Activated CD8-positive, alpha-beta memory T cell treated with anti-CD3 and anti-CD28 coated beads, Interleukin-2, amount 10 ng/mL, durations not matched to agents 7 days and 5 days (primary cell): Measurements from ENCODE around the gene HDAC8. TPM values are rescaled to one million over a fixed set of nuclear protein-coding genes. Genes with fewer than 3 reads are reported as not detected.

Experiments
- ATAC-seq: fragments of 150-1000 bp; cut with Tn5 transposase; one replicate; pipeline ENCODE4 v1.10.0; 2021; ENCODE audit warnings: moderate library complexity
- CTCF ChIA-PET: fragments of 350-600 bp; sonication (Branson Sonifier 250); formaldehyde crosslinking; loops from one replicate; lab custom pipeline; 2021; ENCODE audit warnings: antibody characterized with exemption; lab: Charles Lee
- DNase-seq: peaks from one replicate; pipeline ENCODE4 v3.0.0-alpha.2; 2020
- H3K27ac Mint-ChIP-seq: one replicate; pipeline ENCODE4 v1.8.0; 2021; ENCODE audit warnings: mild to moderate bottlenecking, mixed read lengths
- H3K27me3 Mint-ChIP-seq: one replicate; pipeline ENCODE4 v1.8.0; 2021; ENCODE audit warnings: mixed read lengths
- H3K36me3 Mint-ChIP-seq: one replicate; pipeline ENCODE4 v1.8.0; 2021; ENCODE audit warnings: mild to moderate bottlenecking, mixed read lengths
- H3K4me1 Mint-ChIP-seq: one replicate; pipeline ENCODE4 v1.8.0; 2021; ENCODE audit warnings: mixed read lengths
- H3K4me3 Mint-ChIP-seq: one replicate; pipeline ENCODE4 v1.8.0; 2021; ENCODE audit warnings: mild to moderate bottlenecking, moderate library complexity, mixed read lengths
- H3K9me3 Mint-ChIP-seq: one replicate; pipeline ENCODE4 v1.8.0; 2022; ENCODE audit warnings: low read depth, mixed read lengths
- total RNA-seq, 2 experiments: library from RNA; stranded (reverse); gene quantifications; one replicate each; pipeline ENCODE4 v1.2.3, GENCODE V29; 2021

Gene HDAC8
- total RNA-seq, 2 experiments from 2014 or later = 29.0 to 31.6 TPM

DNA sequence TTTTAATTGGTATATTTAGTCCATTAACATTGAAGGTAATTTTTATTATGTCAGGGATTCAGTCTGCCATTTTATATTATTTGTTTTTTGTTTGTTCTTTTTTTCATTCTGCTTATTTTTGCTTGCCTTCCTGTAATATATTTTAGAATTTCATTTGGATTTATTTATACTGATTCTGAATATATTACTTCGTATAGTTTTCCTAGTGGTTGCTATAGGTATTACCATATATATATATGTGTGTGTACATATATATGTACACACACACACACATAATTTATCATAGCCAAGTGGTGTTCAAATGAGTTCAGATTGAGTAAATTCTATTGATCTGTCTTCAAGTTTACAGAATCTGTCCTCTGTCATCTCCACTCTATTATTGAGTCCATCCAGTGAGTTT is 278.1 kb downstream of the HDAC8 start:
- ATAC-seq (no peak), DNase-seq (no peak)
- Mint-ChIP-seq H3K9me3 (no peaks in the 10 kb centered on the region), H3K27ac (no peak overlapping the region), H3K4me3 (no peak overlapping the region), H3K4me1 (no peaks in the 10 kb centered on the region), H3K27me3 (peaks cover 39% of the 10 kb centered on the region), H3K36me3 (no peaks in the 10 kb centered on the region)
- CTCF ChIA-PET = interaction anchor here (0.7 kb wide), 1 partner anchor 17 kb away, joined by 3 read pairs; no protein-coding TSS in a partner anchor

DNA sequence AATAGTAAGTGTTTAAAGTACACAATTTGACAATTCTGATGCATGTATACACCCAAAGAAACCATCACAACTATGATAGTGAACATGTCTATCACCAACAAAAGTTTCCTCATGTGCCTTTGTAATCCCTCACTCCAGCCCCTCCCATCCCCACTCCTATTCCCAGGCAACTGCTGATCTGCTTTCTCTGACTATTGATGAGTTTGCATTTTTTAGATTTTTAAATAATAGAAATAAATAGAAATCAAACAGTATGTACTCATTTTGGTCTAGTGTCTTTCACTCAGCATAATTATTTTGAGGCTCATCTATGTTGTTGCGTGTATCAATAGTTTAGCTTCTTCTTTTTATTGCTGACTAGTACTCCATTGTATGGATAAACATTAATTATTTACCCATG is 290.3 kb downstream of the HDAC8 start:
- peaks cover 24% of the 10 kb centered on the region for H3K27me3 Mint-ChIP-seq
- H3K9me3 Mint-ChIP-seq = no peaks in the 10 kb centered on the region
- CTCF ChIA-PET = no interaction called here
- no peak for ATAC-seq
- no peak for DNase-seq
- no peak overlapping the region for H3K4me3 Mint-ChIP-seq
- H3K27ac Mint-ChIP-seq = no peak overlapping the region
- H3K4me1 Mint-ChIP-seq = peaks cover 6% of the 10 kb centered on the region
- H3K36me3 Mint-ChIP-seq = no peaks in the 10 kb centered on the region

DNA sequence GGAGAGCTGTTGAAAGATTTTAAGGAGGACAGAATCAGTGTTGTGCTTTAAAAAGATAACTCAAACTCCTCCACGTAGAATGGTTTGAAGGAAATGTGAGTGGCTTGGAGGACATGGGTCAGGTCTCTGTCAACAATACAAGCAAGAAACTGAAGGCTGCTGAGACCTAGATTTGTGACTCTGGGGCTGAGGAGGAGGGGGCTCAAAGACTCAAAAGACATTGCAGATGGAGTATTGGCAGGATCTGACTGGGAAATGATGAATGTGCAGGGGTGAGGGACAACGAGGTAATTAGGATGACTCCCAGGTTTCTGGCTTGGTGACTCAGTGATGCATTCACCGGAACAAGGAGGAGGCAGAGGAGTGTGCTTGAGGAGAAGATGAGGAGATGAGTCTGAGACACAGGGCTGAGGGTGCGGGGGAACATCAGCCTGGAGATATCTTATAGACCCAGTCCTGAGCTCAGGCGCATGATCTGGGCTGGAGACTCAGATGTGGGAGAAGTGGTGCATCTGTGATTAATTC is 292.3 kb downstream of the HDAC8 start:
- H3K4me1 Mint-ChIP-seq = peaks cover 10% of the 10 kb centered on the region
- CTCF ChIA-PET = no interaction called here

More for the DNA sequence above, 292.3 kb downstream of the HDAC8 start:
- Mint-ChIP-seq H3K9me3 (no peaks in the 10 kb centered on the region), H3K27me3 (peaks cover 24% of the 10 kb centered on the region), H3K27ac (no peak overlapping the region), H3K36me3 (peaks cover 6% of the 10 kb centered on the region), H3K4me3 (no peak overlapping the region)
- ATAC-seq (no peak), DNase-seq (no peak)

Other genes with a start within 250 kb of the HDAC8 start
- gene PHKA1, start 141.5 kb upstream of the HDAC8 start, total RNA-seq = 1 to 10 TPM; 1.1 to 4.9 TPM
- not detected for gene DMRTC1B, start 204.0 kb upstream of the HDAC8 start, total RNA-seq
- not detected for gene FAM236B, start 209.8 kb upstream of the HDAC8 start, total RNA-seq
- not detected for gene FAM236D, start 235.4 kb upstream of the HDAC8 start, total RNA-seq